Keratinocyte (primary cell): ENCODE measurements around the gene SOX10. TPM values are rescaled to one million over a fixed set of nuclear protein-coding genes. Genes with fewer than 3 reads are reported as not detected.

Experiments
- DNase-seq: peaks from one replicate; pipeline ENCODE4 v3.0.0-alpha.2; 2011; ENCODE audit warnings: low read depth, missing footprints, low spot score
- FAIRE-seq: peaks from 2 replicates; lab custom pipeline; 2011; peaks lifted over from hg19 to GRCh38; lab: Jason Lieb, UNC
- H2AFZ ChIP-seq: 2 replicates; pipeline ENCODE4 v1.6.0; 2012; ENCODE audit warnings: low read length, control low read depth, inconsistent platforms; ENCODE audit not compliant: control insufficient read depth
- H3K27ac ChIP-seq: 2 replicates; pipeline ENCODE4 v1.5.1; 2011; ENCODE audit warnings: low read length; ENCODE audit not compliant: control insufficient read depth, insufficient read depth
- H3K27me3 ChIP-seq: 3 replicates; pipeline ENCODE4 v1.6.0; 2011; ENCODE audit warnings: low read length; ENCODE audit not compliant: control insufficient read depth, insufficient read depth; ENCODE audit errors: extremely low read depth
- H3K36me3 ChIP-seq, 2 experiments: 2 replicates in 1 of 2; 3 replicates in 1 of 2; pipeline ENCODE4 v1.5.1; 2011; ENCODE audit warnings: low read length in 2 of 2, mild to moderate bottlenecking in 1 of 2; ENCODE audit not compliant: control insufficient read depth in 2 of 2, insufficient read depth in 2 of 2; ENCODE audit errors: extremely low read depth in 1 of 2
- H3K4me1 ChIP-seq: 3 replicates; pipeline ENCODE4 v1.5.1; 2011; ENCODE audit warnings: low read length; ENCODE audit not compliant: control insufficient read depth, insufficient read depth; ENCODE audit errors: extremely low read depth
- H3K4me2 ChIP-seq: 3 replicates; pipeline ENCODE4 v1.6.0; 2011; ENCODE audit warnings: low read depth, low read length; ENCODE audit not compliant: control insufficient read depth, insufficient read depth; ENCODE audit errors: extremely low read depth
- H3K4me3 ChIP-seq, 3 experiments: fragments of 200-600 bp in 1 of 3; sonication (generic) in 1 of 3; 2 replicates in 2 of 3; 3 replicates in 1 of 3; pipeline ENCODE4 v1.5.1; 2011 to 2016; ENCODE audit warnings: low read length in 3 of 3, mild to moderate bottlenecking in 3 of 3, control low read depth in 2 of 3, inconsistent platforms in 1 of 3, low read depth in 1 of 3, mixed read lengths in 1 of 3, mixed run types in 1 of 3, moderate library complexity in 1 of 3; ENCODE audit not compliant: control insufficient read depth in 2 of 3, insufficient read depth in 2 of 3; ENCODE audit errors: extremely low read depth in 1 of 3
- H3K79me2 ChIP-seq: 2 replicates; pipeline ENCODE4 v1.6.0; 2012; ENCODE audit warnings: low read length; ENCODE audit not compliant: control insufficient read depth, insufficient read depth
- H3K9ac ChIP-seq: 3 replicates; pipeline ENCODE4 v1.6.0; 2011; ENCODE audit warnings: low read length; ENCODE audit not compliant: control insufficient read depth, insufficient read depth; ENCODE audit errors: extremely low read depth
- H3K9me1 ChIP-seq: 3 replicates; pipeline ENCODE4 v1.6.0; 2011; ENCODE audit warnings: low read length; ENCODE audit not compliant: control insufficient read depth, insufficient read depth; ENCODE audit errors: extremely low read depth
- H3K9me3 ChIP-seq: 2 replicates; pipeline ENCODE4 v1.5.1; 2012; ENCODE audit warnings: low read depth, low read length; ENCODE audit not compliant: control insufficient read depth
- H4K20me1 ChIP-seq: 3 replicates; pipeline ENCODE4 v1.6.0; 2011; ENCODE audit warnings: low read length; ENCODE audit not compliant: control insufficient read depth, insufficient read depth; ENCODE audit errors: extremely low read depth
- CTCF ChIP-seq, 3 experiments: IDR thresholded peaks in 1 of 3; conservative IDR thresholded peaks in 1 of 3; optimal IDR thresholded peaks in 1 of 3; 2 replicates in 2 of 3; 3 replicates in 1 of 3; pipeline versions ENCODE3 to v1.5.1; 2011; ENCODE audit warnings: low read length in 3 of 3, mild to moderate bottlenecking in 3 of 3, moderate library complexity in 2 of 3, control low read depth in 1 of 3, inconsistent platforms in 1 of 3; ENCODE audit not compliant: insufficient read depth in 2 of 3; ENCODE audit errors: extremely low read depth in 1 of 3
- EZH2 ChIP-seq: IDR thresholded peaks from one replicate; pipeline ENCODE4 v1.6.1; 2012; ENCODE audit warnings: inconsistent platforms, mild to moderate bottlenecking, low read length, moderate library complexity
- dilution Hi-C: fragments of 300-500 bp; cut with MboI; formaldehyde crosslinking; loops from one replicate; pipeline ENCODE4 v1.7.0; 2020; ENCODE audit warnings: low sequenced_read_pairs; ENCODE audit not compliant: extremely low pct_ligation_motif_present
- polyA minus RNA-seq, 3 experiments: library from RNA; depleted of rRNA, polyadenylated mRNA; stranded (reverse); fragments of >200 nt; gene quantifications; 1 replicate in 1 of 3; 2 replicates in 1 of 3; 3 replicates in 1 of 3; pipeline ENCODE4 v1.2.3, GENCODE V29; 2011
- polyA plus RNA-seq, 5 experiments: library from polyadenylated mRNA; depleted of rRNA in 3 of 5; stranded (reverse) in 3 of 5; stranded (forward) in 1 of 5; unstranded in 1 of 5; fragments of >200 nt; gene quantifications; 1 replicate in 1 of 5; 2 replicates in 3 of 5; 3 replicates in 1 of 5; pipeline versions ENCODE4 v1.2.1 to v1.2.3, GENCODE V29; 2011 to 2012; ENCODE audit warnings: missing spikeins in 2 of 5, low read depth in 1 of 5, low replicate concordance in 1 of 5

Gene SOX10
- polyA plus RNA-seq = not detected in 3 replicates
- not detected for polyA plus RNA-seq (2011; ENCODE audit: low read depth)
- not detected in 2 replicates for polyA plus RNA-seq (2011; cell fraction: cytosol; rRNA removed)
- not detected in 2 replicates for polyA plus RNA-seq (2011; cell fraction: nucleus; rRNA removed)
- polyA plus RNA-seq (2012; ENCODE audit: low replicate concordance) = 0.18 TPM in 1 of 2 replicates, not detected in the other
- not detected in 3 replicates for polyA minus RNA-seq
- polyA minus RNA-seq (2011; cell fraction: cytosol; rRNA and poly(A)+ RNA removed) = not detected
- not detected in 2 replicates for polyA minus RNA-seq (2011; cell fraction: nucleus; rRNA and poly(A)+ RNA removed)

GRCh38 chr22:37983860-37984791, at the start of gene SOX10:
SOX10 (minus strand) TSS chr22:37984555; CDS start chr22:37983784, 771 bp downstream.
- Histone ChIP-seq H3K27ac (no peak within 1 kb of the TSS), H3K36me3 (no peaks in the 10 kb centered on the region), H3K4me2 (no peak within 1 kb of the TSS), H3K27me3 (no peaks in the 10 kb centered on the region), H3K9ac (no peak within 1 kb of the TSS), H4K20me1 (no peaks in the 10 kb centered on the region), H3K9me1 (no peaks in the 10 kb centered on the region), H2AFZ (no peak within 1 kb of the TSS), H3K4me1 (no peaks in the 10 kb centered on the region), H3K4me3 (no peak within 1 kb of the TSS), H3K79me2 (no peaks in the 10 kb centered on the region), H3K9me3 (no peaks in the 10 kb centered on the region)
- no peak for FAIRE-seq
- no peak for TF ChIP-seq EZH2
- TF ChIP-seq CTCF (optimal IDR thresholded peaks at IDR 0.05 in 1 of 3, IDR thresholded peaks at IDR 0.05 in 1 of 3, conservative IDR thresholded peaks at IDR 0.05 in 1 of 3; ENCODE audit: extremely low read depth in 1 of 3, insufficient read depth in 2 of 3, low read length in 3 of 3) = no peak
- dilution Hi-C loops = no loop called here
- no peak for DNase-seq

GRCh38 chr22:38033522-38034277, 49.3 kb upstream of the SOX10 start:
- Histone ChIP-seq H4K20me1 (no peaks in the 10 kb centered on the region), H3K9ac (no peak overlapping the region), H3K27me3 (peaks cover 4% of the 10 kb centered on the region), H3K36me3 (no peaks in the 10 kb centered on the region), H3K9me1 (no peaks in the 10 kb centered on the region), H3K27ac (no peak overlapping the region), H3K4me3 (no peak overlapping the region), H3K9me3 (no peaks in the 10 kb centered on the region), H3K4me1 (peaks cover 10% of the 10 kb centered on the region), H3K79me2 (no peaks in the 10 kb centered on the region), H3K4me2 (no peak overlapping the region), H2AFZ (no peak overlapping the region)
- TF ChIP-seq CTCF (optimal IDR thresholded peaks at IDR 0.05 in 1 of 3, IDR thresholded peaks at IDR 0.05 in 1 of 3, conservative IDR thresholded peaks at IDR 0.05 in 1 of 3; ENCODE audit: extremely low read depth in 1 of 3, insufficient read depth in 2 of 3, low read length in 3 of 3) = no peak
- no peak for TF ChIP-seq EZH2
- no peak for DNase-seq
- FAIRE-seq = no peak
- dilution Hi-C loops = no loop called here
